ENCODE results near the gene CCL25. TPM values are rescaled to one million over a fixed set of nuclear protein-coding genes. Genes with fewer than 3 reads are reported as not detected.

CCL25 gene
- total RNA-seq, 4 donors from 2014 or later = not detected

DNA sequence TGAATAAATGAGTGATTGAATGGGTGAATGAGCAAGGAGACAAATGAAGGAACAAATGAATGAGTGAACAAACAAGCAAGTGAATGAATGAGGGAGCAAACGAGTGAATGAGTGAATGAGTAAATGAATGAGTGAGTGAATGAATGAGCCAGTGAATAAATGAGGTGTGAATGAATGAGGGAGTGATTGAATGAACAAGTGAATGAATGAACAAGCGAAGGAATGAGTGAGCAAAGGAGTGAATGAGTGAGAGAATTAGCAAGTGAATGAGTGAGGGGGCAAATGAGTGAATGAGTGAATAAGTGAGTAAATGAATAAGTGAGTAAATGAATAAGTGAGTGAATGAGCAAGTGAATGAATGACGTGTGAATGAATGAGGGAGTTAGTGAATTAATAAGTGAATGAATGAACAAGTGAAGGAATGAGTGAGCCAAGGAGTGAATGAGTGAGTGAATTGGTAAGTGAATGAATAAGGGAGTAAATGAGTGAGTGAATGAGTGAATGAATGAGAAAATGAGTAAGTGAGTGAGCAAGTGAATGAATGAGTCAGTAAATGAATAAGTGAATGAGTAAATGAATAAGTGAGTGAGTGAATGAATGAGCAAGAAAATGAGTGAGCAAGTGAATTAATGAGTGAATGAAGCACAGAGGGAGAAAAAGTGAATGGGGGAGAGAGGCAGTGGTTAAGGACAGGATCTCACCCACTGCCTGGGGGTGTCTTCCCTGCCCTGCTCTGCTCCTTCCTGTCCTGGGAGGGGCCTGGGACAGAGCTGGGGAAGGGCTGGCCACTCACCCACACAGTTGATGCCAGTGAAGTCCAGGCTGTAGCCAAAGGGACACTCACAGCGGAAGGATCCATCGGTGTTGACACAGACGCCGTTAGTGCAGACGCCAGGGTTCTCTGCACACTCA, 36.4 kb downstream of the CCL25 start:
- Histone ChIP-seq H3K4me1 (no peaks in the 10 kb centered on the region), H3K9me3 (peaks cover 0 to 16% (median 2%) of the 10 kb centered on the region in 4 donors), H3K27me3 (peaks cover 0 to 20% (median 0%) of the 10 kb centered on the region in 4 donors), H3K36me3 (no peaks in the 10 kb centered on the region), H3K27ac (replicated peaks in 1 of 4) (no peak overlapping the region), H3K4me3 (no peak overlapping the region)
- no peak for DNase-seq (ENCODE audit: extremely low spot score)
- no peak for TF ChIP-seq POLR2A (IDR thresholded peaks at IDR 0.05; ENCODE audit: low read depth)
- TF ChIP-seq EP300 (IDR thresholded peaks at IDR 0.05) = no peak
- TF ChIP-seq, protein P1, sequence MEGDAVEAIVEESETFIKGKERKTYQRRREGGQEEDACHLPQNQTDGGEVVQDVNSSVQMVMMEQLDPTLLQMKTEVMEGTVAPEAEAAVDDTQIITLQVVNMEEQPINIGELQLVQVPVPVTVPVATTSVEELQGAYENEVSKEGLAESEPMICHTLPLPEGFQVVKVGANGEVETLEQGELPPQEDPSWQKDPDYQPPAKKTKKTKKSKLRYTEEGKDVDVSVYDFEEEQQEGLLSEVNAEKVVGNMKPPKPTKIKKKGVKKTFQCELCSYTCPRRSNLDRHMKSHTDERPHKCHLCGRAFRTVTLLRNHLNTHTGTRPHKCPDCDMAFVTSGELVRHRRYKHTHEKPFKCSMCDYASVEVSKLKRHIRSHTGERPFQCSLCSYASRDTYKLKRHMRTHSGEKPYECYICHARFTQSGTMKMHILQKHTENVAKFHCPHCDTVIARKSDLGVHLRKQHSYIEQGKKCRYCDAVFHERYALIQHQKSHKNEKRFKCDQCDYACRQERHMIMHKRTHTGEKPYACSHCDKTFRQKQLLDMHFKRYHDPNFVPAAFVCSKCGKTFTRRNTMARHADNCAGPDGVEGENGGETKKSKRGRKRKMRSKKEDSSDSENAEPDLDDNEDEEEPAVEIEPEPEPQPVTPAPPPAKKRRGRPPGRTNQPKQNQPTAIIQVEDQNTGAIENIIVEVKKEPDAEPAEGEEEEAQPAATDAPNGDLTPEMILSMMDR (IDR thresholded peaks at IDR 0.05) = no peak
- no peak for TF ChIP-seq POLR2AphosphoS5 (IDR thresholded peaks at IDR 0.05)
- 82% methylated on average over 8 of the region's 8 CpGs for WGBS
- intact Hi-C loops (cut with DNase I) = no loop called here

DNA sequence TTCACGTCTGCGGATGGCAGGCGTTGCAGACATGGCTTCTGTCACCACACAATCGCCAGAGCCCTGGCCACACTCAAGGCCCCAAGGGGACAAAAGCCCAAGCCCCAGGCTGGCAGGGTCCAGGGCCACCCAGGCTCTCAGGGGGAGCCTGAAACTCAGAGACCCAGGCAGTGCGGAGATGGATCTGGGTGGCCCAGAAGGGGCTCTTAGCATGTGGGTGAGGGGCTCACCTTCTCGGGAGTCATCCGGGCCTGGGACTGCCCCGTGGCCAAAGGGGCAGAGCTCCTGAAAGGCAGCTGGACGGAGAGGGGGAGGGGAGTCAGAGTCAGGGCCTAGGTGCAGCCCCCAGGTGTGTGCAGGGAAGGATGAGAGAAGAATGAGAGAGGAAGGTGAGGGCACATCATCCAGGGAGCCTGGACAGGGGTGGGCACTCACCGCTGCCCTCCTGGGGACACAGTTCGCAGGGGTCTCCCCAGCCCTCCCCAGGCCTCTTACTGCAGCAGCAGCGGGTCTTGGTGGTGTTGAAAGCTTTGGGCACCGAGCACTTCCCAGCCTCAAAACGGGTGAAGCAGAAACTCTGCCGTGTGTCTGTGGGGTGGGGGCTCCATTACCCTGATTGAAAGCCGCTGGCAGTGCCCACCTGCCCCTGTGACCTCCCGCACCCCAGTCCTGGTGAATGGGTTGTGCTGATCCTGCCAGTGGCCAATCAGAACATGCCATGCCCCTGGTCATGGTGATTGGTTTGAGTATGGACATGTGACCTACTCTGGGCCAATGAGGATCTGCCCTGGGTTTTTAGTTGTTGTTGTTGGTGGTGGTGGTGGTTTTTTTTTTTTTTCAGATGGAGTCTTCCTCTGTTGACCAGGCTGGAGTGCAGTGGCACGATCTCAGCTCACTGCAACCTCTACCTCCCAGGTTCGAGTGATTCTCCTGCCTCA, 37.4 kb downstream of the CCL25 start:
- H3K4me1 ChIP-seq = no peaks in the 10 kb centered on the region
- no peak for DNase-seq (ENCODE audit: extremely low spot score)
- intact Hi-C loops (cut with DNase I) = no loop called here
- WGBS = 75% methylated on average over 11 of the region's 19 CpGs
- H3K9me3 ChIP-seq = peaks cover under 1 to 25% (median 11%) of the 10 kb centered on the region in 4 donors
- H3K4me3 ChIP-seq = no peak overlapping the region
- no peaks in the 10 kb centered on the region for H3K36me3 ChIP-seq
- H3K27ac ChIP-seq (replicated peaks in 1 of 4) = no peak overlapping the region
- H3K27me3 ChIP-seq = peaks cover 0 to 20% (median 0%) of the 10 kb centered on the region in 4 donors
- TF ChIP-seq EP300 (IDR thresholded peaks at IDR 0.05) (no peak), POLR2AphosphoS5 (IDR thresholded peaks at IDR 0.05) (no peak), POLR2A (IDR thresholded peaks at IDR 0.05; ENCODE audit: low read depth) (no peak)
- TF ChIP-seq, protein P1 (IDR thresholded peaks at IDR 0.05) = no peak

DNA sequence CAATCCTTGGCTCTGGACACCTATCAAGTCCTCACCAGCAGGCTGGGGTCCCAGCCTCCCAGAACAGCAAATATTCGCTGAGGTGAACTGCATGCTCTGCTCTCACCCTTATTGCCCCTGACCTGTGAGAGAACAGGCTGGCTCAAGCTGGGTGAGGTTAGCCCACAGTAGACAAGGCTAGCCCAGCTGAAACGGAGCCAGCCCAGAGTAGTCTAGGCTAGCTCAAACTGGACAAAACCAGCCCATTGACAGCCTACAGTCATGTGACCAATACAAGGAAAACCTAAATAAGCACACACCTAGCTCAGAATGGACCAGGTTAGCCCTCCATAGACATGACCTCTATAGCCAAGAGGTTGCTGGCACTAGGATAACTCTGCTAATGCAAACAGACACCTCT, 38.4 kb downstream of the CCL25 start:
- H3K9me3 ChIP-seq = peaks cover 7 to 35% (median 22%) of the 10 kb centered on the region in 4 donors
- intact Hi-C loops (cut with DNase I) = no loop called here

DNA sequence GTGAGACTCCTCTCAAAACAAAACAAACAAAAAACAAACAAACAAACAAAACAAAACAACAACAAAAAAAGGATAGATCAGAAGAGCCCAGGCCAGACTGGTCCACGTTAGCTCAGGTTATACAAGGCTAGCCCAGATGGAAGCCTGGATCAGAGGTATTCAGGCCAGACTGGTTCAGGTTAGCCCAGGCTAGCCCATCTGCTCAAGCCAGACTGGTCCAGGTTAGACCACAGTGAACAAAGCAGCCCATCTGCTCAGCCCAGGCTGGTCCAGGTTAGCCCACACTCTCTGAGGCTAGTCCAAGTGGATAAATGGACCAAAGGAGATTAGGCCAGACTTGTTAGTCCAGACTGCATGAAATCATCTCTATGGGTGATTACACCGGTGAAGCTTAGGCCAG, 41.2 kb downstream of the CCL25 start:
- WGBS = 95% methylated on average over 2 of the region's 2 CpGs
- Histone ChIP-seq H3K4me1 (no peaks in the 10 kb centered on the region), H3K4me3 (no peak overlapping the region), H3K9me3 (peaks cover 7 to 56% (median 36%) of the 10 kb centered on the region in 4 donors), H3K27ac (replicated peaks in 1 of 4) (no peak overlapping the region), H3K36me3 (no peaks in the 10 kb centered on the region), H3K27me3 (peaks cover 0 to 14% (median 0%) of the 10 kb centered on the region in 4 donors)
- DNase-seq (ENCODE audit: extremely low spot score) = no peak
- intact Hi-C loops (cut with DNase I) = no loop called here
- TF ChIP-seq, protein P1 (IDR thresholded peaks at IDR 0.05) = no peak
- no peak for TF ChIP-seq POLR2AphosphoS5 (IDR thresholded peaks at IDR 0.05)
- TF ChIP-seq EP300 (IDR thresholded peaks at IDR 0.05) = no peak
- TF ChIP-seq POLR2A (IDR thresholded peaks at IDR 0.05; ENCODE audit: low read depth) = no peak

More for the DNA sequence above, 38.4 kb downstream of the CCL25 start:
- DNase-seq (ENCODE audit: extremely low spot score) = no peak
- WGBS = 80% methylated on average over 2 of the region's 2 CpGs
- H3K27ac ChIP-seq (replicated peaks in 1 of 4) = no peak overlapping the region
- H3K4me1 ChIP-seq = no peaks in the 10 kb centered on the region
- no peak overlapping the region for H3K4me3 ChIP-seq
- H3K27me3 ChIP-seq = peaks cover 0 to 16% (median 0%) of the 10 kb centered on the region in 4 donors
- TF ChIP-seq POLR2AphosphoS5 (IDR thresholded peaks at IDR 0.05) = no peak
- no peak for TF ChIP-seq POLR2A (IDR thresholded peaks at IDR 0.05; ENCODE audit: low read depth)
- no peak for TF ChIP-seq EP300 (IDR thresholded peaks at IDR 0.05)
- TF ChIP-seq, protein P1 (IDR thresholded peaks at IDR 0.05) = no peak
- H3K36me3 ChIP-seq = no peaks in the 10 kb centered on the region
